Left kidney (tissue), 2 donors: ENCODE data around the gene IL24. TPM values are rescaled to one million over a fixed set of nuclear protein-coding genes. Genes with fewer than 3 reads are reported as not detected.

Experiments
- DNase-seq: peaks from one replicate; pipeline ENCODE4 v3.0.0-alpha.2; 2013
- polyA plus RNA-seq: library from polyadenylated mRNA; unstranded; fragments of 120-200 nt; gene quantifications from one replicate; pipeline ENCODE4 v1.2.1, GENCODE V29; 2013; ENCODE audit not compliant: insufficient read length

IL24 gene
- polyA plus RNA-seq, 1 donor: 0.23 TPM

- DNase-seq: no peak
Observed at GRCh38 chr1:206878456-206878855, 18.8 kb upstream of the IL24 start.

GRCh38 chr1:206880314-206880713, 16.9 kb upstream of the IL24 start:
- DNase-seq: no peak

- DNase-seq: no peak
Observed at GRCh38 chr1:206882555-206882954, 14.7 kb upstream of the IL24 start.

GRCh38 chr1:206883160-206883559, 14.1 kb upstream of the IL24 start:
- no peak for DNase-seq

GRCh38 chr1:206883876-206884275, 13.4 kb upstream of the IL24 start:
- DNase-seq: no peak

GRCh38 chr1:206885341-206886060, 11.7 kb upstream of the IL24 start:
- no peak for DNase-seq

- no peak for DNase-seq
Observed at GRCh38 chr1:206886831-206887230, 10.4 kb upstream of the IL24 start.

GRCh38 chr1:206887701-206888100, 9.5 kb upstream of the IL24 start:
- no peak for DNase-seq

GRCh38 chr1:206890125-206891060, 6.8 kb upstream of the IL24 start:
- DNase-seq: no peak

GRCh38 chr1:206891412-206891811, 5.8 kb upstream of the IL24 start:
- no peak for DNase-seq

- no peak for DNase-seq
Observed at GRCh38 chr1:206892351-206892984, 4.8 kb upstream of the IL24 start.

GRCh38 chr1:206893380-206893779, 3.9 kb upstream of the IL24 start:
- DNase-seq: no peak

- DNase-seq: no peak
Observed at GRCh38 chr1:206895325-206895724, 1.9 kb upstream of the IL24 start.

GRCh38 chr1:206895837-206896242, 1.4 kb upstream of the IL24 start:
- DNase-seq: no peak

GRCh38 chr1:206896261-206896660, 982 bp upstream of the IL24 start:
- DNase-seq: no peak

- no peak for DNase-seq
Observed at GRCh38 chr1:206898089-206898914, 1.1 kb downstream of the IL24 start.

- DNase-seq: no peak
Observed at GRCh38 chr1:206898915-206899431, 1.7 kb downstream of the IL24 start.

- DNase-seq: no peak
Observed at GRCh38 chr1:206899717-206900116, 2.5 kb downstream of the IL24 start.

- DNase-seq: no peak
Observed at GRCh38 chr1:206900149-206900548, 2.9 kb downstream of the IL24 start.

GRCh38 chr1:206901944-206902343, 4.7 kb downstream of the IL24 start:
- no peak for DNase-seq

GRCh38 chr1:206902702-206903101, 5.5 kb downstream of the IL24 start:
- DNase-seq: no peak

GRCh38 chr1:206903687-206904086, 6.4 kb downstream of the IL24 start:
- DNase-seq: no peak
